GM18520 (cell line): ENCODE results near the gene LILRA2.
"Not testable (repeated sequence)": the region's sequence is repeated elsewhere in the genome, so short reads cannot be mapped to it uniquely, and the experiment has no call there.

Experiments used
- ATAC-seq: cut with Tn5 transposase; IDR thresholded peaks from one replicate; pipeline ENCODE4 v1.9.1; 2021; ENCODE audit not compliant: unreplicated experiment

The LILRA2 gene

GRCh38 chr19:54570316-54570715 lies 3.3 kb upstream of the LILRA2 start:
- no peak for ATAC-seq

DNA sequence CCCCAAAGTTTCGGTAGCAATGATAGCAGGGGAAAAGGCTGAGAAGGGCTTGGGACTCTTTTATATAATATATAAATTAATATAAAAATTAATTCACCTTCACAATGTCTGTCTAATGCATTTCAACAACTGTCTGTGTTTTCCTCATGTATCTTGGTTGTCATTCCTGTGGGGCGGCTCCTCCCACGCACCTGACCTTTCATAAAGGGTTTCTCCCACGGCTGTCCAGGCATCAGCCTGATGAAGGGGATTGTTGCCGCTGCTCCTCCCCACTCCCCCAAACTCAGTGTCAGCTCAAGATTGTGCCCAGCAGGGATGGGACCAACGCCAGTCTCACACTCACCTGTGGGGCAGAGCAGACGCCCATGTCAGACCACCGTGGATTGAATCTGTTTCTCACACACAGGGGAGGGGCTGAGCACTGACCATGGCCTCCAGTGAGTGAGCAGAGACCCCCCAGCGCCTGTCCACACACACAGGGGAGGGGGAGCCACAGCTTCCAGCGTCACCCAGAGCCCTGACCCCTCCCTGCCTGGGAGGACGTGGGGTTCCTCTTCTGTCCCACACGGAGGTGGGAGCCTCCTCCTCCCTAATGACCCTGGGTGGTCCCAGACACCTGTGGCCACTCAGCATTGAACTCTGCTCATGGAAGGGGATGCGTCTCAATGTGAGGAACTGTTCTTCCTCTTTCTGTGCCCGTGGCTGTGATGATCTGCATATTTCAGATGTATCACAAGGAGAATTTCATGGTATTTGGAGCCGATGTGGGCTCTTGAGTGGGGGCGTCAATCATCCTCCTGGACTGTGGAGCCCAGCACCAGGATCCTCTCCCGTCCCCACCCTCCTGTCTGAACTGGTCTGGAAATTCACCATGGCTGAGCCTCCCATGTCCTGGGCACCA lies 1.6 kb upstream of the LILRA2 start:
- not testable (repeated sequence) for ATAC-seq

- ATAC-seq: no peak
Measured at GRCh38 chr19:54572696-54573311, 786 bp upstream of the LILRA2 start.

DNA sequence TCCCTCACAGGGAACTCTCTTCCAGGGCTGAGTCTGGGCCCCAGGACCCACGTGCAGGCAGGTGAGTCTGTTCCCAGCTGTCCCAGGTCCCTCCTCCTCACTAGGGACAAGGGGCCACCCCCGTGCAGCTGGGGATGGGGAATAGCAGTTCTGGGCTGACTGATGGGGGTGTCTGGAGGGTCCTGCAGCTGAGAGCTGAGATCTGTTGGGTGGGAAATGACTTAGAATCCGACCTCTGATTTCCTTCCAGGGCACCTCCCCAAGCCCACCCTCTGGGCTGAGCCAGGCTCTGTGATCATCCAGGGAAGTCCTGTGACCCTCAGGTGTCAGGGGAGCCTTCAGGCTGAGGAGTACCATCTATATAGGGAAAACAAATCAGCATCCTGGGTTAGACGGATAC lies 461 bp downstream of the LILRA2 start:
- no peak for ATAC-seq

GRCh38 chr19:54574527-54575056 lies 1.0 kb downstream of the LILRA2 start:
- no peak for ATAC-seq

DNA sequence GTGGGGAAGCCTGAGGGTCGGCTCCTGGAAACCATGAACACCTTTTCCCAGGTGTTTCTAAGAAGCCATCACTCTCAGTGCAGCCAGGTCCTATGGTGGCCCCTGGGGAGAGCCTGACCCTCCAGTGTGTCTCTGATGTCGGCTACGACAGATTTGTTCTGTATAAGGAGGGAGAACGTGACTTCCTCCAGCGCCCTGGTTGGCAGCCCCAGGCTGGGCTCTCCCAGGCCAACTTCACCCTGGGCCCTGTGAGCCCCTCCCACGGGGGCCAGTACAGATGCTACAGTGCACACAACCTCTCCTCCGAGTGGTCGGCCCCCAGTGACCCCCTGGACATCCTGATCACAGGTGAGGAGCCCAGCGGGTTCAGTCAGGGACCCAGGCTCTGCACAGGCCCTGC lies 1.6 kb downstream of the LILRA2 start:
- ATAC-seq: not testable (repeated sequence)

DNA sequence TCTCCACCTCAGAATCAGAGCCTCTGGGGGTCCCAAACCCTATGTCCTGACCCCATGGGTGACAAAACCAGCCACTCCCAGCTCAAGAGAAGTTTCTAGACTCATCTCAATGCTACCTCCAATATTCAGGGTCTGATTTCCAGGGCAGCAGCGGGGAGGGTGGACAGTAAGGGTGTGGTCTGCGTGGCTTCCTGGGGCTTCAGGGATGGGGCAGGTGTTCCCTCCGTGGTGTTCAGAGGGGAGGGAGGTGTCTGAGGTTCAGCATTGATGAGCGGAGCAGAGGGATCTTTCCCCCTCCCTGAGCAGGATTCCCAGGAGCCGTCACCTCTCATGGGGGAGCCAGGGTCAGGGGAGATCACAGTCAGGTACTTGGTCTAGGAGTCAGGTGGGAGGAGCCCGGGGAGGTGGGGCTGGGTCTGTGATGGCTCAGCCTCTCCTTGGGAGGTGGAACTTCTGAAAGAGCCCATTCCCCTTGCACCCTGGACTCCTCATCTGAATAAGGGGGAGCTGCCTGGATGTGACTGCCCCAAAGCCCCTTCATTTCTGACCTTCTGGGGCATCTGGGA lies 2.9 kb downstream of the LILRA2 start:
- no peak for ATAC-seq

DNA sequence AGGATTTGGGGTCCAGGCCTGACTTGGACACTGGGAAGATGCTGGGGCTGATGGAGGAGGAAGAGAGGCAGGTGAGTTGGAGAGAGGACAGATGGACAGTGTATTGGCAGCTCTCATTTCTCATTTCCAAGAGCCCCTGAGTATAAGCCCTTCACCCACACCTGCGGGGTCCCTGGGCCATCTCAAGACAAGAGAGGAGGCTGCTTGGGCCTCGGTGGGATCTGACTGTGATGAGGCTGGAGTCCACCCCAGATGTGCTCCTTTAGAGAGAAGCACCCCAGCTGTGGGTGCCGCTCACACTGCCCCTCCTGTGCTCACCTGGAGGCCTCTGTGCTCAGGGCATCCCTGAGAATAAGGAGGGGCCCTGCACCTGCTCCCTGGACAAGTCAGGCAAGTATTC lies 3.7 kb downstream of the LILRA2 start:
- no peak for ATAC-seq

DNA sequence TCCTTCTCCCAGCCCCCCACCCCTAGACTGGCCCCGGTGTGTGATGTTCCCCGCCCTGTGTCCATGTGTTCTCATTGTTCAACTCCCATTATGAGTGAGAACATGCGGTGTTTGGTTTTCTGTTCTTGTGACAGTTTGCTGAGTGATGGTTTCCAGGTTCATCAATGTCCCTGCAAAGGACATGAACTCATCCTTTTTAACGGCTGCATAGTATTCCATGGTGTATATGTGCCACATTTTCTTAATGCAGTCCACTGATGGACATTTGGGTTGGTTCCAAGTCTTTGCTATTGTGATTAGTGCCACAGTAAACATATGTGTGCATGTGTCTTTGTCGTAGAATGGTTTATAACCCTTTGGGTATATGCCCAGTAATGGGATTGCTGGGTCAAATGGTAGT lies 4.7 kb downstream of the LILRA2 start:
- ATAC-seq: not testable (repeated sequence)

- no peak for ATAC-seq
Measured at GRCh38 chr19:54586397-54586796, 12.8 kb downstream of the LILRA2 start.

GRCh38 chr19:54587026-54587425 lies 13.4 kb downstream of the LILRA2 start:
- ATAC-seq: no peak

- not testable (repeated sequence) for ATAC-seq
Measured at GRCh38 chr19:54593445-54593844, 19.9 kb downstream of the LILRA2 start, which contains the start of gene LILRA1. TSS of gene LILRA1 (plus strand) at chr19:54593632. CDS start at chr19:54594245, 613 bp downstream.

DNA sequence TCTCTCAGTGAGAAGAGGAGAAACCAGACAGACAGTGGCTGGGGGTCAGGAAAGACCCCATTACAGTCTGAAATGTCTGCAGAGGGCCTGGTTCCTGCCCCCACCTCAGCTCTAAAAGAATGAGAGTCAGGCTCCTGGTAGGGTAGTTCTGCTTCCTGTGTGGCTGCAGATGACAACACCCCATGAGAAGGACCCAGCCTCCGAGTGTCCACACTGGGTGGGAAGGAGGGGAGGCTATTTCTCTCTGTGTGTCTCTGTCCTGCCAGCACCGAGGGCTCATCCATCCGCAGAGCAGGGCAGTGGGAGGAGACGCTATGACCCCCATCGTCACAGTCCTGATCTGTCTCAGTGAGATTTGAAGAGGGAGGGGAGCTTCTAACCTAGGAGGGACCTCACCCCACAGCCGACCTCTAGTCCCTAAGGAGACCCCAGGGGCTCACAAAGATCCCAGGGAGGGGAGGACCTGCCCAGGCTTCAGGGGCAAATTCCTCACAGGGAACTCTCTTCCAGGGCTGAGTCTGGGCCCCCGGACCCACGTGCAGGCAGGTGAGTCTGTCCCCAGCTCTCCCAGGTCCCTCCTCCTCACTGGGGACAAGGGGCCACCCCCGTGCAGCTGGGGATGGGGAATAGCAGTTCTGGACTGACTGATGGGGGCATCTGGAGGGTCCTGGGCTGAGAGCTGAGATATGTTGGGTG lies 20.5 kb downstream of the LILRA2 start:
- ATAC-seq: not testable (repeated sequence)

DNA sequence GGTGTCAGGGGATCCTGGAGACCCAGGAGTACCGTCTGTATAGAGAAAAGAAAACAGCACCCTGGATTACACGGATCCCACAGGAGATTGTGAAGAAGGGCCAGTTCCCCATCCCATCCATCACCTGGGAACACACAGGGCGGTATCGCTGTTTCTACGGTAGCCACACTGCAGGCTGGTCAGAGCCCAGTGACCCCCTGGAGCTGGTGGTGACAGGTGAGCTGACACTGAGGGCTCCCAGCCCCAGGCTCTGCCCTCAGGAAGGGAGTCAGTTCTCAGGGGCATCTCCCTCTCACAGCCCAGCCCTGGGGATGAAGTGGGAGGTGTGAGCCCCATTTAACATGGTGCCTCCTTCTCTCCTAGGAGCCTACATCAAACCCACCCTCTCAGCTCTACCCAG lies 21.1 kb downstream of the LILRA2 start:
- ATAC-seq: no peak

DNA sequence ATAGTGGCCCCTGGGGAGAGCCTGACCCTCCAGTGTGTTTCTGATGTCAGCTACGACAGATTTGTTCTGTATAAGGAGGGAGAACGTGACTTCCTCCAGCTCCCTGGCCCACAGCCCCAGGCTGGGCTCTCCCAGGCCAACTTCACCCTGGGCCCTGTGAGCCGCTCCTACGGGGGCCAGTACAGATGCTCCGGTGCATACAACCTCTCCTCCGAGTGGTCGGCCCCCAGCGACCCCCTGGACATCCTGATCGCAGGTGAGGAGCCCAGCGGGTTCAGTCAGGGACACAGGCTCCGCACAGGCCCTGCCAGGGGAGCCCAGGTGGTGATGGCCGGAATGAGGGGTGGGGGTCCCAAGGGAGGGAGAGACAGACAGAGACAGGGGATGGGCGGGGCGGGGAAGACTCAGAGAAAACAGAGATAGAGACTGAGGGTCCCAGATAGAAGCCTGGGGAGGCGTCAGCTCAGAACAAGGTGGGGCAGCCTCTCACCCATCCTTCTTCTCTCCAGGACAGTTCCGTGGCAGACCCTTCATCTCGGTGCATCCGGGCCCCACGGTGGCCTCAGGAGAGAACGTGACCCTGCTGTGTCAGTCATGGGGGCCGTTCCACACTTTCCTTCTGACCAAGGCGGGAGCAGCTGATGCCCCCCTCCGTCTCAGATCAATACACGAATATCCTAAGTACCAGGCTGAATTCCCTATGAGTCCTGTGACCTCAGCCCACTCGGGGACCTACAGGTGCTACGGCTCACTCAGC lies 22.3 kb downstream of the LILRA2 start:
- ATAC-seq: not testable (repeated sequence)

DNA sequence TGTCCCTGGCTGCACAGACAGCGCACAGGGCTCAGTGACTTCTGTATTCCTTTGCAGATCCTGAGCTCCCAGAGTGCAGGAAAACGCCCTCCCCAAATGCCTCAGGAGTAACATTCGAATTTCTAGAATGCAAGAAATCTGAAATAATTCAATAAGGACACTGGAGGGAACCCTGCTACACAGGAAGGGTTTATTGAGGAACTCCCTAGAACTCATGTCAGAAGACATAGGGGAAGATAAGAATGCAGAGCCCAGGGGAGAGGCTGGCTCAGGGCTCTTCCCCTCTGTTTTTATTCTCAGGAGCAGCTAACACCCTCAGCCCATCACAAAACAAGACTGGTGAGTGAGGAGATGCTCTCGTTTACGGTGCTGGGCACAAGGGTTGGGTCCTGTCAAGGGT lies 26.6 kb downstream of the LILRA2 start:
- ATAC-seq: no peak

DNA sequence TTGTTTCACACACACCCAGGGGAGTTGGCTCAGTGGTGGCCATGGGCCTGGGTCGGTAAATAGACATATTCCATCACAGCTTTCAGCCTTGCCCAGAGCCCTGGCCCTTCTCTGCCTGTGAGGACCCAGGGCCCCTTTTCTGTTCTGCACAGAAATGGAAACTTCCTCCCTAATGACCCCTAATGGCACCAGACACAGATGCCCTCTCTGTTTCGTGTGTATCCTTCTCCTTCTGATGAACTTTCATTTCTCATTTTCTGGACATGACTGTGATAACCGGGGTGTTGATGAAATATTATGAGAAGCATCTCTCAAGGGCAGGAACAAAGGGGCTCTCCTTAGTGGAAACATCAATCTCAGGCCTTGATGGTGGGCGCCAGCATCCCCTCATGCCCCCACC lies 32.6 kb downstream of the LILRA2 start:
- ATAC-seq: no peak

GRCh38 chr19:54606891-54607784 lies 33.5 kb downstream of the LILRA2 start:
- ATAC-seq: no peak

GRCh38 chr19:54607785-54608150 lies 34.2 kb downstream of the LILRA2 start:
- no peak for ATAC-seq
